GM19193 (cell line): ENCODE data around the gene PPP1CA.
A peak's percentile ranks its signal among the peaks of the same experiment; 100 is the strongest.

Experiments
- POLR2A ChIP-seq: IDR thresholded peaks from 4 replicates; pipeline ENCODE4 v1.6.1; 2011; ENCODE audit not compliant: insufficient read depth, insufficient read length; ENCODE audit errors: extremely low read depth

PPP1CA gene

DNA sequence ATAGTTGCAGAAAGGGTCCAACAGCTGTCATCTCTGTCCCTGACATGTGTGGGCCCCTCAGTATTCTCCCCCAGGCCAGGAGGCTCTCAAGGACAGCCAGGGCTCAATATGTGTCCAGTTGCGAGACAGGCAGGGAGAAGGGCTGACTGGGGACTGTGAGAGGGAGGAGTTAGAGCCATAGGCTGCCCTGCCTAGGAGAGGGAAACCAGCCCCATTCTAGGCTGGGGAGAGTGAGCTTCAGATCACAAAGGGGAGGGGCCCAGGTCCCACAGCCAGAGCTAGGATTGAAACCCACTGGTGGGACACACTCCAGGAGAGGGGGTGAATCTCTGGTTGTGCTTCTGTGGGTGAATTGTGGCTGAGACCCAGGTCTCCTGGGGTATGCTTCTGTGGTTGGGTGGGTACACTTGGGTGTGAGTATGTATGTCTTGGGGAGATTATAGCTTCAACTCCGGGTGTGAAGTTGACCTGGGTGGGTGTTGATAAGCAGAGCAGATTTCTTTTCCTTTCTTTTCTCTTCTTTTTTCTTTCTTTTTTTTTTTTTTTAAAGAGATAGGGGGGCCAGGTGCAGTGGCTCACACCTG, 11.7 kb upstream of the PPP1CA start:
- no peak for TF ChIP-seq POLR2A

- TF ChIP-seq POLR2A, result no peak
Observed at GRCh38 chr11:67412495-67413179, 11.0 kb upstream of the PPP1CA start.

- TF ChIP-seq POLR2A, result no peak
Observed at GRCh38 chr11:67411785-67412152, 10.1 kb upstream of the PPP1CA start.

DNA sequence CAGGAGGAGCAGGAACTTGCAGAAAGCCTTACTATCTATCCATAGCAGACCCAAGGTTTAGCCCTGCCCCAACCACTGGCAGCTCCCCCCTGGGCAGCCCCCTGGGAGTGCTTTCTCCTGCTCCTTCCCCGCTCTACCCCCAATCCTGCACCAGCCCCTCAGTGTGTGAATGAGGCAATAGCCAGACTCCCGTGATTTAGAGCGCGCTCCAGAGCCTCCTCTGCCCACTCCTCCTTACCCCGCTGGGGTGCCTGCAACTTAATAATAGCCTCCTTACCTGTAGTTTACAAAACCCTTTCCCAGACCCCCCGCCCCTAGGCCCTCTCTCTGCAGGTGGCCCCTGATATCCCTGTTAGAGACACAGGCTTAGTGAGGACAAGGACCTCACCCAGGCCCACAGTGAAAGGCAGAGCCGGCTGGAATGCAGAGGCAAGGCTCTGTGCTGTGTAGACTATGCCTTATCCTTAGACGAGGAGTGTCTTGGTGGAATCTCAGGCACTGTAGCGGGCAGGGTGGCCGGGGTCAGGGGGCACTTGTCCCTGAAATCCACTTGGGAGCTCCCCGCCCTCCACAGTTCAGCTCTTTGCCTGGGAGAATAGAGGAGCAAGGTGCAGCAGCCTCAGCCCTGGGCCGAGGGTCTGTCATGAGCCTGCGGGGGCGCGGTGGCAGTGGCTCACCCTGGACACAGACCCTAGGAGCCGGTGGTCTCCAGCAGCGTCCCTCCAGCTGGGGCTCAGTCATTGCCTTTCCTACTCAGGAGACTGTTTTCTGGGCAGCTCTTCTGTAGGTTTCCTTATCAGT, 9.5 kb upstream of the PPP1CA start:
- TF ChIP-seq POLR2A, result no peak

DNA sequence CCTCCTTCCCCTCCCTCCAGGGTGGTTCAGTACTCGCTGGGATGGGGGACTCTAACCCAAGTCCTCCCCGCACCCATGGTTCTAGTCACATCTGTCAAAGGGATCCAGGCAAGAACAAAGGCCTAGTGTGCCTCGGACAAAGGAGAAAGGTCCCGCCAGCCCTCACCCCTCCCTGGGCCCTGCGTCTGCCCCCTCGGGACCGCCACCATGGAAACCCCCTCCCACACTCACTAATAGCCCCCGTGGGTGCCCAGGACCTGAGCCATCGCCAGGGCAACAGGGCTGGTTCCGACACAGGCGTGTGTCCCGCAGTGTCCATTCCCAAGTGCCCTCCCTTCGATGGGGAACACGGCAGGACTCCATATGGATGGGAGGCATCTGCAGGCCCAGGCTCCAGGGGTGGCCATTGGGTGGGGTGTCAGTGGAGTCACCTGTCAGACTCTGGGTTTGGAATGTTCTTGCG, 8.7 kb upstream of the PPP1CA start:
- TF ChIP-seq POLR2A, result no peak

DNA sequence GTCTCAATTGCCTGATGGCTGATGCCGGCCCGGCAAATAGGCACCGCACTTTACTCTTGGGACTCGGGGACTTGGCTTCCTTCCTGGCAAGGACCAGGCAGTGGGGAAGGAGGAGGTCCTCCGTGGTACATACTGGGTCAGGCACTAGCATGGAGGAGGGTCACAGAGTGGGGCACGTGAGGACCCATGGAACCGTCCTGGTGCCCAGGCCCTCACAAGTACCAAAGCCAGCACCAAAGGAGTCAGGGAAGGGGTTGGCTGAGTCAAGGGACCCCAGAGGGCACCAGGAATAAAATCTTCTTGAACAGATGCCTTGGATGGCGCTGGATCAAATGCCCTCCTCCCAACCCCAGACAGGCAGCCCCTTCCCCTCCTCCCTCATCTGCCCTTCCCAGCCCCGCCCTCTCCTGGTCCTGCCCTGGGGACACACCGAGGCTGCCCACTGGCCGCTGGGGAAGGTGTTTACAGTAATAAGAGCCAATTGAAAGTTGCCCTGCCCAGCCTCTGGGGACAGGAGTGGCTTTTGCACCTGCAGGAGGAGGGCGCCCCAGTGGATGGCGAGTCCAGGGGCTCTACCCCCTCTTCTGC, 8.2 kb upstream of the PPP1CA start:
- no peak for TF ChIP-seq POLR2A

DNA sequence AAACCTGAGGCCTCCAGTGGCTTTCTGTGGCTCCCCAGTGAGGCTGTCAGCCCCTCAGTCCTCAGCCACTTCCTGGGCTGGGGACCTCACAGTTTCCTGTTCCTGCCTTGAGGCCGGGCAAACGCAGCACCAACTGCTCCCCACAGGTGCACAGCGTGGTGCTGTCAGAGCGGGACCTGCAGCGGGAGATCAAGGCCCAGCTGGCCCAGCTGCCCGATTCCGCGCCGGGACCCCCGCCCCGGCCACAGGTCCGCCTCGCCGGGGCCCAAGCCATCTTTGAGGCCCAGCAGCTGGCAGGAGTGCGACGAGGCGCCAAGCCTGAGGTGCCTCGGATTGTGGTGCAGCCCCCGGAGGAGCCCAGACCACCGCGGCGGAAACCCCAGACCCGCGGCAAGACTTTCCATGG, 7.6 kb upstream of the PPP1CA start:
- TF ChIP-seq POLR2A, result peak; percentile 76

DNA sequence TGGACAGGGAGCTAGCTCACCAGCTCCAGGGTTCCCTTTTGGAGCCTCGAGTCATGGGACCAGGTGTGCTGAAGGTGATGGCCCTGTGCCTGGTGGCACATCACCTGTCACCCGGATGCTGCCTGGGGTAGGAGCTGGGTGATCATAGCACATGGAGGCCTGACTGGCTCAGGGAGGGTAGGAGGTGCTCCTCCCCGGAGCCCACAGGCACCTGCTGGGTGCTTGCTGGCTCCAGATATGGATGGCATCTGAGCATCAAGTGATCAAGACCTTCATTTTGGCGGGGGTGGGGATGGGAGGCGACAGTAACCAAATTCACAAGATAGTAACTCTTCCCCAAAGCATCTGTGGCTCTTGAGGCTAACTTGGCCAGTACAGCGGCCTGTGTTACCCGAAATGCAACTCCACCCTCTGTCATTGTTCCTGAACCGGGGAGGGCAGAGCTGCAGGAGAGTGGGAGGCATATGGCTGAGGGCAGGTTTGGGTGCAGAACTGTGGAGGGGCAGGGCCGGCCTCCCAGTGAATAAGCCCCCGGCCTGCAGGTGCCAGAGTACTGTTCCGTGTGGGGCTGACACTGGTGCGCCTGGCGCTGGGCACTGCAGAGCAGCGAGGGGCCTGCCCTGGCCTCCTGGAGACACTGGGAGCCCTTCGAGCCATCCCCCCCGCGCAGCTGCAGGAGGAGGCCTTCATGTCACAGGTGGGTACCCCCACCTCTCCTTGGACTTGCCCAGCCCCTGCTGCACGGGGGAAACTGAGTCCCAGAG, 7.0 kb upstream of the PPP1CA start:
- no peak for TF ChIP-seq POLR2A

DNA sequence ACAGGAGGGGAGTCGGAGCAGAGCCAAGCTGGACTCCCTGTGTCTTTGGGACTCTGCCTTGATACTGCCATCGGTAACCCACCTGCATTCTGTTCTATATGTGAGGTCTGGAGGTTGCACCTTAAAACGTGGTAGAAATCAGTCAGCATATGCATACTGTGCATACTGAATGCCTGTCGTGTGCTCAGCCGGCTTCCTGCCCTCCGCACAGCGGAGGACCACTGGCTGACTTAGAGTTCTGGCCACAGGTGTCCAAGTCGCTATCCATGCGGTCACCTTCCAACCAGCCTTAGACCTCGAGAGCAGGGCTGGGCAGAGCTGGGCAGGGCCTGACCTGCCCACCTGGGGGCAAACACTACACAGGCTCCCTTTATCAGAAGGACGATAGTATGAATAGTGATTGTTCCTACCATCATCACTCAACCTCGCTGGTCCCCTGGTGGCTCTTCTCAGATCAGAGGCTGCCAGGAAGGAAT, 6.1 kb upstream of the PPP1CA start:
- no peak for TF ChIP-seq POLR2A

- TF ChIP-seq POLR2A, result no peak
Observed at GRCh38 chr11:67406969-67407687, 5.5 kb upstream of the PPP1CA start.

GRCh38 chr11:67406420-67406968, 4.8 kb upstream of the PPP1CA start:
- no peak for TF ChIP-seq POLR2A

- no peak for TF ChIP-seq POLR2A
Observed at GRCh38 chr11:67405688-67406339, 4.2 kb upstream of the PPP1CA start.

DNA sequence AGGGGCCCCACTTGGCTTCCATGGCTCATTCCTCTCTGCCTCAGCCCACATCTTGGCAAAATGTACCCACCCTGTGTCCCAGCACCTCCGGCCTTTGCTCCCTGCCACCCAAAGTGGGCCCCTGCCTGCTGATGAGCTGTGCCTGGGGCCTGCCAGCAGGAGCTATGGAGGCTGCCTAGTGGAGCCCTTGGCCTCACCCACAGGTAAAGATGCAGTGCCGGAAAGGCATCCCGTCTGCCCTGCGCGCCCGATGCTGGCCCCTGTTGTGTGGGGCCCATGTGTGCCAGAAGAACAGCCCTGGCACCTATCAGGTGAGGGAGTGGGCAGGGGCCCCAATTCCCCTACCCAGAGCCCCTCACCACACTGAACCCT, 3.5 kb upstream of the PPP1CA start:
- no peak for TF ChIP-seq POLR2A
